T follicular helper cell (primary cell): ENCODE results near the gene KIF18B.

ENCODE experiments used
- DNase-seq: peaks from one replicate; pipeline ENCODE4 v3.0.0-alpha.2; 2020; ENCODE audit warnings: low read depth
- total RNA-seq, 2 experiments: gene quantifications; one replicate each; lab custom pipeline; 2026; lab: John Stamatoyannopoulos, UW

The KIF18B gene
- total RNA-seq: 0 reads per million in 2 experiments

DNA sequence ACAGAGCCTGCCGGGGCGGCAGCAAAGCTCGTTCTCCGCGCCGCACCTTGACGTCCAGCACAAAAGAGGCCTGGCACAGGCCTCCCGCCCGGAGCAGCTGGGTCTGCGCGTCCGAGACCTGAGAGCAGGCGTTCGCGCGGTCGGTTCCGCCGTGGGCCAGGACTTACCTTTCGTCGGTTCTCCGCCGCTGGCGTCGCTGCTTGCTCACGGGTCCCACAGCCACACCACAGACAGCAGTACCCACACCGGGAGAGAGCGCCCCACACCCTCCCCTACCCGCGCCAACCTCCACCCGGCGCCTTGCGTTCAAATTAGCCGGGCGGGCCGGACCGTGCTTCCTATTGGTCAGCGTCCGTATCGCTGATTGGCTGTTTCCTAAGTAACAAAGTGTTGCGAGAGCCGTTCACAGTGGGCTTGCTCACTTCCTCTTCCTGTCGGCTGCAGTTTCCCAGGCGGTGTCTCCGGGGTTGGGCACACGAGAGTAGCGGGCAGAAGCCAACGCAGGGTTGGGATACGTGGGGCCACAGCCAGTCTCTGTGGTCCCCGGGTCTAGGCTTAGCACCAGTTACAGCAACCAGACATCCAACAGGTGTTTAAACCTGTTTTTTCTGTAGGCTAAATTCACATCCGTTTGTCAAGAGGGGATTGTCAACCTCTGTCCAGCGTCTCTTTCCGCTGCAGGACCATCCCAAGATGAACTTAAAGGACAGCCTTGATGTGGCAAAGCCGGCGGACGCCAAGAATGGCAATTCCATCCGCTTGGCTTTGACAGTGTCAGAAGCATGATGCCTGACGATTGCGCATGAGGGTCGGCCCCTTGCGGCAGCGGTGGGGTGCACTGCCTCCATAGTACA is at the start of gene KIF18B:
Gene KIF18B (minus strand): TSS at position 313 of the 854 bp plus-strand sequence. CDS start 11,429 bp downstream, outside the sequence.
- DNase-seq: peak; percentile 78

DNA sequence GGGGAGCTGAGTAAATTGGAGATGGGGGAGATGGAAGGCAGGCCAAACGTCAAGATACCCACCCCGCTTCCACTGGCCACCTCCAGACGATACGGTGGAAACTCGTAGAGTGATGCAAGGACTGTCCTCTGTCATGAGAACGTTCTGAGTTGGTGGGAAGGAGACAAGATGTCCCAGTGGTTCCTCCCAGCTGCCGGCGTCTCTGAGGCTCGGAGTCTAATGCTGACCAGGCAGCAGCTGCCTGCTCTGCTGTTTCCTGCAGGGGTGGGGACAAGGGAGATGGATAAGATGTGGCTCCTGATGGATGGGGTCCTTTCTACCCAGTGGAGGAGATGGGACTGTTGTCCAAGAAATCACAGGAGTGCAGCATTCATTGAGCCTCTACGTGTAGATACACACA is 48.7 kb upstream of the KIF18B start:
- DNase-seq: no peak

DNA sequence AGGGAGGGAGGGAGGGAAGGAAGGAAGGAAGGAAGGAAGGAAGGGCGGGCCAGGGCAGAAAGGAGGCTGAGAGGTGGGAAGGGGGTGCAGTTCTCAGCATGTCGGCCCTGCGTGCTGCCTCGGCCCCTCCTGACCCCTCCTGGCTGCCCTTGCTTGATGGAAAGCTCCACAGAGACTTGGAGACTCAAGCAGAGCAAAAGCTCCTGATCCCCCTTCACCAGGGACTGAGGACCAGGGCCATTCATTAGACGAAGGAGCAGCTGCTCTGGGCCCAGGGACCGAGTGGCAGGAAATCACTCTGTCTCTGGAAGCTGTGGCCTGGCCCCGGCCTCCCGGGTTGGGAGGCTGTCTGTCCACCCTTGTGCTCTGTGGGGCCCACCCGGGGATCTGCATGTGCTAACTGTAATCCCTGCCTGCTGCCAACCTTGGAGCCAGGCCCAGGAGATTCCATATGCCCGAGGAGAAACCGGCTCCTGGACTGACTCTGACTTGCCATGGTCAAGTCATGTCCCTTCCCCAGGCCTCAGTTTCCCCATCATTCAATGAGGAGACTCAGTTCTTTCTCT is 47.9 kb upstream of the KIF18B start:
- no peak for DNase-seq

DNA sequence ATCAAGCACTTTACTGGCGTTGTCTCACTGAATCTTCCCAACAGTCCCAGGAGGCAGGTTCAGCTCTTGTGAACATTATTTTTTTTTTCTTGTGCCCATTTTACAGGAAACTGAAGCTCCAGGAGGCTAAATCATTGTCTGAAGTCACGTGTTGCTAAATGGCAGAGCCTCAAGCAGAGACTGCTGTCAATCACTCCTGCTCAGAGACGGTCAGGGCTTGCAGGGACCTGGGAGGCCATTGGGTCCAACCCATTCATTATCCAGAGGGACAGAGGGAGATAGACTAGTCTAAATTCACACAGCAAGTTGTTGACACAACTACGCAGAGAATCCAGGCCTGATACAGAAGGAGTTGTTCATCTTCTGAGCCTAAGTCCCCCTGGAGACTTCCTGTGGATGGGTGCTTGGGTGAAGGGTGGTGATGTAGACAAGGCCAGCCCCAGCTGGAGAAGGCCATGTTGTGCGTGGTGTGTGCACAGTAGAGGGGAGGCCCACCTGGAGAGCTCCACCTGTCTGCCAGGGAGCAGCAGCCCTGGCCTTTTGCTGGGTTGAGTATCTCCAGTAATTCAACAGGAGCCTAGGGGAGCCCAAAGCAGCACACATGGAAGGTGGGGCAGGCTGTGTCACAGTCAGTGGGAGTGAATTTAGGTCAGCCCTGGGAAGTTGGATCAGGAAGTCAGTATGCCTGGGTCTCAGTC is 44.8 kb upstream of the KIF18B start:
- no peak for DNase-seq

DNA sequence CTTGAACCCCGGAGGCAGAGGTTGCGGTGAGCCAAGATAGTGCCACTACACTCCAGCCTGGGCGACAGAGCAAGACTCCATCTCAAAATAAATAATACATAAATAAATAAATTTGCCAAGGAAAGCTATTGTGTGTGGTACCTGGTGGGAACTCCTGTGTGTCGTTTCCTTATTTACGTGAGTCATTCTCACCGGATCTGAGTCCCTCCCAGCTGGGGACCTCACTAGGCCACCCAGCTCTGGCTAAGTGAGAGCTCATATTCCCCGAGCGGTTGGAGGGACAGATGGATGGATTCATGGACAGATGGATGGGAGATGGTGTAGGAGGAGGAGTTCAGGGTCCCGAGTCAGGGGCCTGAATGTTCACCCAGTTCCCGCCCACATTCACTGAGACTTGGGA is 43.4 kb upstream of the KIF18B start:
- DNase-seq: no peak

DNA sequence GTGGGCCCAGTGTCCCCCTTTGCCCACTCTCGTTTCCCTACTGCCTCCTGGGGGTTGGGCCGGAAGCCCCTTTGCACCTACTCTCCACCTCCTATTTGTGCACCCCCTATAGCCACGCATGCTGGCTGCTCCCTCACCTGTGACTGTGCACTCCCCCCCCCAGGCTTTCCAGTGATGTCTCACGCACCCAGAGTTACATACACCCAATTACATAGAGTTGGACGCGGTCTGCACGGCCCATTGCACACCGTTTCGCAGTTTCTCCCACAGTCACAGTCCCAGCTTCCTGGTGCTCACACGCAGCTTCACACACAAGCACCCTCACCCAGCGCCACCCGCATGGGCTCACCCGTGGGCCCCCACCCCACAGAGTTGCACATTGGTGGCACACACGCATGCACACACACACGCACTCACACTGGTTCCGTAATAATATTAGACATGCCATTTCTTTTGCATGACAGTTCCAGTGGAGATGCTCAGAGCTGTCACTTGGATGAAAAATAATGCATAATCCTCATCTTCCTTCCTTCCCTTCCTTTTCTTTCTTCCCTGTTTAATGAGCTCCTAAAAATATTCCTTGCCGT is 42.1 kb upstream of the KIF18B start:
- DNase-seq: no peak

DNA sequence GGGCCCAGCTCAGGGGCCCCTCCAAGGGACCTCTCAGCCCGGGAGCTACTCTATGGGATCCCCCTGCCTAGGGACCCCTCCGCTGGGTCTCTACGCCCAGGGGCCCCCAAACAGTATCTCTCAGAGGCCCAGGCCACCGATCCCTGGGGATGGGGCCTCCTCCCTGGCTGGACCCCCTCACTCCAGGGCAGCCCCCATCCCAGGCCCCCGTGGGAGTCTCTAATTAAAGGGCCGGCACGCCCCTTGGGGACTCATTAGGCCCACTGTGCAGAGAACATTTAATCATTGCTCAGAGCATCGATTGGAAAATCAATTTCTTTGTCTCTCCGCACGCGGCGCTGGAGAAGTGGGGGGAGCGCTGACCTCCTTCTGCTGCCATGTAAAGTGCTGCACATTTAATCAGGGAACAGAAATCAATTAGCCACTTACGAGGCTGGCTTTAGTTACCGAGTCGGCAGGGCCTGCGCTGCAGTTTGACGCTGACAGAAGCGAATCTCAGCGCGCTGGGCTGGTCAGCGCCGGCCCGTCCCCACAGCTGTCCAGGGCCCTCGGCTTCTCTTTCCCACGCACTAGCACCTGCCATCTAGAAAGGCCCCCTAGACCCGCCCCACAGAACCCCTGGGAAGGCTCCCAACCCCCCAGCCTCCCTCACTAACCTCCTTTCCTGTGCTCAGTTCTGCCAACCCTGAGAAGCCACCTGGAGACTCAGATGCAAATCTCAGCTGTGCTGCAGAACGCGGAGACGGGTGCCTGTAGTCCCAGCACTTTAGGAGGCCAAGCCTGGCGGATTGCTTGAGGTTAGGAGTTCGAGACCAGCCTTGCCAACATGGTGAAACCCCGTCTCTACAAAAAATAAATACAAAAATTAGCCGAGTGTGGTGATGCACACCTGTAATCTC is 40.7 kb upstream of the KIF18B start:
- DNase-seq: no peak

DNA sequence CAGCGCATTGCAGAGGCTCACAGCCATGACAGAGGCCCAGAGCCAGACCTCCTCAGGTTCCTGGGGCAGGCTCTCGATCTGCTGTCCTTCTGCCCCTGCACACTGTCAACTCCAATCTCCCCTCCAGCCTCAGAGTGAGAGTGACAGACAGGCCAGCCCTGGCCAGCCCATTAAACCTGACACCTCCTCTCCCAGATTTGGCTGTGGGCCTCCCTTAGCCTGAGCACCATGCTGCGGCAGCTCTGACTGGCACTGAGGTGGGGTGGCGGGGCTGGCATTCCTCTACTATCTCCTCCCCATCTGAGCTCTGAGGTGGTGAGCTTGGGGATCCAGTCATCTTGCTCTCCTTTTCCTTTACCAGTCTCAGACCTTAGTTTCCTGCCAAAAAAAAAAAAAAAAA is 36.0 kb upstream of the KIF18B start:
- no peak for DNase-seq

DNA sequence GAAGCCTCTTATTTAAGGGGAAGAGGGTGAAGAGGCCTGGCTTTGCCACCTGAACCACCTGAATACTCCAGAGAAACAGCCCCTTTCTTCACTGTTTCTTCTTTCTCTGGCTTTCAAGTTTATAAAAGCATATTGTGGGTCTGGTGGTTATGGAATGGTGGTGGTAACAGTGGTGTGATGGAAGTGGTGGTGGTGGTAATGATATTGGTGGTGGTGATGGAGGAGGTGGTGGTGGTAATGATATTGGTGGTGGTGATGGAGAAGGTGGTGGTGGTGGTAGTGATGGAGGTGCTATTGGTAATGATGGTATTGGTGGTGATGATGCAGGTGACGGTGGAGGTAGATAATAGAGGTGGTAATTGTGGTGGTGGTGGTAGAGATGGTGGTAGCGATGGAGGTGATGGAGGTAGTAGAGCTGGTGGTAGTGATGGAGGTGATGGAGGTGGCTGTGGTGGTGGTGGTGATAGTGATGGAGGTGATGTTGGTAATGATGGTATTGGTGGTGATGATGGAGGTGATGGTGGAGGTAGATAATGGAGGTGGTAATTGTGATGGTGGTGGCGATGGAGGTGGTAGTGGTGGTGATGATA is 34.6 kb upstream of the KIF18B start:
- no peak for DNase-seq

DNA sequence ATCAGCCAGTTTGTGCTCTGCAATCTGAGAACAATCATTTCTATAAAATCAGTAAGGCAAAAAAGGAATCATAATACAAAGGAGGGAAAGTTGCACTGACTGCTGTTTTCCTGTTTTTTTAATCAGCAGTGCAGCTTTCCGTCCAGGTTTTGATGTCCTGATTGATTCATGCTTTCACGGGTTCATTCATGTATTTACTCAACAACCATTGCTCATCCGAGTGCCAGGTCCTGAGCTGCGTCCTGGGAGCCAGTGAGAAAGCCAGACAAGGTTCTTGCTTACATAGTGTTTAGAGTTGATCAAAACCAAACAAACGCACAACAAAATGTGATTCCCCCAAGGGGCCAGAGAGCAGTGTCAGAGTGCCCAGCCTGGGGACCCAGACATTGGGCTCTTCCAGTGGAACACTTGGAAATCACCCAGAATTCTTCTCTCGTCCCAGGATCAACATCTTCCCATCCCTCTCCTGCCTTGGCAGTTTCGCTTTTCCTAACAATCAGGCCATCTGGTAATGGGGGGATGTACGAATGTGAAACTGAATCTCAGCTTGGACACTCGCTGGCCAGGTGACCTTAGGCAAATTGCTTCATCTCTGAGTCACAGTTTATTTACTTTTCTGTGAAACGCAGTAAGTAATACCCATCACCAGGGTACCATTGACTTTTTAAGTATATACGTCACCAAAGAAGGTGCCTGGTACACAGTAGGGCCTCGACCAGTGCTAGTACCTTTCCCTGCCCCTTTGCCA is 33.8 kb upstream of the KIF18B start:
- DNase-seq: no peak

DNA sequence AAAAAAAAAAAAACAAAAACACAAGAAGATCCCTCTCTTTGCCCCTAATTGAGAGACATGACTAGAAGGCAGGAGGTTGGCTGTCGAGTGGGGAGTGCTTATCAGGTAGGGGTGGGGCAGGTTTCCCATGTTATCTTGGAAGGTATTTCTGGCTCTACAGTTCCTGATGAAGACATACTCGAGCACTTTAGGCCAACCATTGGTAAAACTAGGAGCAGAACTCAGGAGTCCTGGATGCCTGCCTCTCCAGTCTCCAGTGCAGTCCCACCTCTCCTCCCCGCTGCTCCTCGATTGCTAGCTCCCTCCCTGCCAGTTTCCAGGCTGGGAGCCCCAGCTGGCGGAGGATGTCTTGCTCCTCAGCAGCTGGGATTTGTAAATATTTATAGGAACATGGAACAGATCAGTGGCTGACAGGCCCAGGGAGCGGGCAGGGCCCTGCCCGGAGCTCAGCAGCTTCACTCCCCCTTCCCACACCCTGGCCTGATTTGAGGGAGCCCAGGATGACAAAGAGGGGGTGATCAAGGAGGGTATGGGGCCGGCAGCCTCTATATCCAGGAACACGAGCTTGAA is 31.9 kb upstream of the KIF18B start:
- no peak for DNase-seq

DNA sequence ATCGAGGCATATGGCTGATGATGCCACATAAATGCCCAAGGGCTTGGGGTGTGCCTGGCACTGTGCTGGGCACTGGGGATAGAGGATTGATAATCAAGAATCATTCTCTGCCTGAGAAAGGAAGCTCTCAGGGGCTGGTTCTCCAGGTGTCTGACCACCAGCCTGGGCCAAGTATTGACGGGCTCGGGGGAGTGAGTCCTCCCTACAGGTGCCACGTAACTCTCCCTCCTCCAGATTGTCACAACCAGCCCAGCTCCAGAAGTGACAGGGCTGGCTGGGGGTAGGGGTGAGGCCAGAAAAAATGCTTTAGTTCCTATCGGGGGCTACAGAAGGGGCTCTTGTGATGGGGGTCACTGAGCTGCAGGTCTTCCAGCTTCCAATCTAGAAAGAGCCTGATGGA is 31.2 kb upstream of the KIF18B start:
- DNase-seq: no peak

DNA sequence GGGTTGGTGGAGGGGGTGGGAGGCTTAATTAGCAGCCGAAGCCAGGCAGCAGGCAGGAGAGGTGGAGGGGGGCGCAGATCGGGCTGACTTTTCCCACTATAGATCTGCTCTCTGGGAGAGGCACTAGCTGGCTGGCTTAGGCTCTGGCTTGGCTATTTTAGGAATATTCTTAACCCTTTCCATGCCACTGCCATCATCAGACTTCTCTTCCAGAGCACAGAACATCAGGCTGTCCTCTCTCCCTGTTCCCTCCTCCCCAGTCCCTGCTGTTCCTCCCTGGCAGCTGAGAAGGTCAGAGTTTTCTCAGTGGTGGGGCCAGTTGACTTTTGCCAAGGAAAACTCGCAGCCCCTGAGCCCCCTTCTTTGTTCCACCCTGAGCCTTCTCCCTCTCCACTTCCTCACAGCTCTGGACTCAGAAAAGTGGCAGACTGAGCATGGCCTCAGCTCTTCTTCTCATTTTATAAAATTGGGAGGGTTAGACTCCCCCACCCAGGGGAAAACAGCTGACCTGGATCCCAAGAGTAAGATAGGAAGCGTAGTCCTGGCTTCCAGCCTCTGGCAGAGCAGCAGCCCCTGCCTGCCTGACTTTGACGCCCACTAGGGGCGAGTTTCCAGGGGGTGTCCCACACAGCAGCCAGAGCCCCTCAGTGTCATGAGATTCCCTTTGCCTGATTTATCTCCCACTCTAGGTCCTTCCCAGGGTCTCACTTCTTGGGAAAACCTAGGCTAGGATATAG is 30.4 kb upstream of the KIF18B start:
- DNase-seq: no peak

DNA sequence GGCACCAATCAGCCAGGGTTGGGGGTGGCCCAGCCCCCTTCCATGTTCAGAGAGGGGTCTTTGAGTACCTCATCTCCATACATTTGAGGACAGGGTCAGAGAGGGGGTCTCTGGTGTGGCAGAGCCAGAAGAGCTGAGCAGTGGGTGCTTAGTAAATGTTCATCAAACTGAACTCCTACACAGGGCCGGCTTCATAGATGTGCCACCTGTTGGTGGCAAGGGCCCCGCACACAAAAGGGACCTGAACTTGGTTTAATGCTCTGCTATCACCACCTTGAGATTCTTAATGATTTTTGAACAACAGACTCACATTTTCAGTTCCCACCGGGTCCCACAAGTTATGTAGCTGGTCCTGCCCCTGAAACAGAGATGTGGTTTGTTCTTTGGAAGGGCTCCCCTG is 29.5 kb upstream of the KIF18B start:
- no peak for DNase-seq

DNA sequence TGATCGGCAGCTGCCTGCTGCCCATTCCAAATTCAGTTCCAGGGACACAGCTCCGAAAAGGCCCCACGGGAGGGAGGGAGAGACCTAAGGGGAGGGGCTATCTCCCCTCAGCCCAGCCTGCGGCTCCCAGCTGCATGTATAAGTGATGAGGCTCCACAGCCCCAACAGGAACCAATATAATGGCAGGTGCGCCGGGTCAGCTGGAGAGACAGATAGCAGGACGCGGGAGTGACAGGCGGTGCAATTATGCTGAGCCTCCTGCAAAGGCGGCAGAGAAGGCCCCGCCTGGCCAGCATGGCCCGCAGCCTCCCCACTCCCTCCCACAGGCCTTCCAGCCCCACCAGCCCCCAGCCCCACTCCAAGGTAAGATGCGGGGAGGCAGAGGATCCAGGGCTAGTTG is 28.6 kb upstream of the KIF18B start:
- no peak for DNase-seq

DNA sequence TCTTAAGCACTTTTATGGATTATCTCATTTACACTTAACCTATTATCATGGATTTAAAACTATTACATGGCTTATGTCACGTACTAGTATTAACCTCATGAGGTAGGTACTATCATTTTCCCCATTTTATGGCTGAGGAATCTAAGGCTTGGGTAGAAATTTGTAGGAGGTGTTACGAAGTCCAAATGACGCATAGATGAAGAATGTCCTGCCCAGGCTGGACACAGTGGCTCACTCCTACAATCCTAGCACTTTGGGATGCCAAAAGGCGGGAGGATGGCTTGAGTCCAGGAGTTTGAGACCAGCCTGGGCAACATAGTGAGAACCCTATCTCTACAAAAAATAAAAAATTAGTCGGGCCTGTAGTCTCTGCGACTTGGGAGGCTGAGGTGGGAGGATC is 25.4 kb upstream of the KIF18B start:
- DNase-seq: no peak

DNA sequence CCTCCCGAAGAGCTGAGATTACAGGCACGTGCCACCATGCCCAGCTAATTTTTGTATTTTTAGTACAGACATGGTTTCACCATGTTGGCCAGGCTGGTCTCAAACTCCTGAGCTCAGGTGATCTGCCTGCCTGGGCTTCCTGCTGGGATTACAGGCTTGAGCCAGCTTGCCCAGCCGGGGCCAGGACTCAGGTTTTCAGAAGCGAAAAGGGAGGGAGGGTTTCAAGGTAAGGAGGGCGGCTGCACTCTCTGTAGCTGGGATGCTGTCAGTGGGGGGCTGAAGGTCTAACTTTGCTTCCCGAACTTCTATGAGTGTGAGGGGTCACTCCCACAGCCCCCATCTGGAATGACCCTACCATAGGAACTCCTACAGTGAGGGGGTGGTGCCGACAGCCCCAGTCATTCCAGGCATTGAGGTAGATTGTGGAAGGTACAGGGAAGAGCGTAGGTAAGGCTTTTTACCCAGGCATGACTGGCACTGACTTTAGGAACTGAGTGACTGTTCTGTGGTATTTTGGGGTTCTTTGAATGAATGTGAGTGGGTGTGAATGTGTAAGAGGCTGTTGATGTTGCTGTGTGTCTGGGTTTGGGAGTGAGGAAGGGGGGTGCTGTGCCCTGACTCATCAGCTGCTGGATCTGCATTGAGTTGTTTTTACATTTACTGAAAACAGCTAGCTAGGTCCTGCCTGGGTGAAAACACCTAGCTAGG is 24.4 kb upstream of the KIF18B start:
- no peak for DNase-seq

DNA sequence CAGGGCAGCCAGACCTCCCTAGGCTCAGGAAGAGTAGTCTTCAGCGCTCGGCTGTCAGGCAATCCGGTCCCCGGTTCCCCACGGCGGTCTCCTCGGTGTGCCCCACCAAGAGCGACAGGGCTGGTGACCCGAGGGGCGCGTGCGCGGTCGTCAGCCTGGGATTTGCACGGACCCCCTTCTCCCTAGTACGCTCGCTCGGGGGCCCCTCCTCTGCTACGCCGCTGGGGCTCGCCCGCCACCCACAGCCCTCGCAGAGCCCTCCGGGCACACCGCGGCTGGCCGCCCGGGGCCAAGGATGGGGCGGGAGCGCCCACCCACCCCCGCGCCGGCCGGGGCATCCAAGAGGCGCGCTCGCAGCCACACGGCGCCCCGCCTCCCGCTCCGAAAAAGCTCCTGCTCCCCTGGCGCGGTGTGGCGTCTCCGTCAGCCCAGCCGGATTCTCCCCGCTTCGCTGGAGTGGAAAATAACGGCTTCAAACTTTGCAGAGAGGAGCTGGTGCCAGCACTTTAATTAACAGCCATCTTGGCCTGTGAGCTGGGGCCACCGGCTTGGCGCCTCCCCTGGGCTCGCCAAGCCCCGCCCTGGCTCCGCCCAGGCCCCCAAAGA is 22.7 kb upstream of the KIF18B start:
- no peak for DNase-seq
